Smooth muscle cell (in vitro differentiated cells): ENCODE measurements around the gene MTCH2. TPM values are rescaled to one million over a fixed set of nuclear protein-coding genes. Genes with fewer than 3 reads are reported as not detected.
A peak's percentile ranks its signal among the peaks of the same experiment; 100 is the strongest.

Source experiments
- DNase-seq: peaks from one replicate; lab custom pipeline; 2025; ENCODE audit not compliant: unreplicated experiment; lab: John Stamatoyannopoulos, UW
- H2AFZ ChIP-seq: fragments of 200-600 bp; sonication (generic); 2 replicates; pipeline ENCODE4 v1.6.0; 2016; ENCODE audit warnings: antibody characterized with exemption, low read depth, mild to moderate bottlenecking
- H3F3A ChIP-seq: fragments of 200-600 bp; sonication (generic); 2 replicates; pipeline ENCODE4 v1.6.0; 2017; ENCODE audit warnings: antibody characterized with exemption, low read depth
- H3K27ac ChIP-seq: fragments of 200-600 bp; sonication (generic); 2 replicates; pipeline ENCODE4 v1.5.1; 2016; ENCODE audit warnings: low read depth, mild to moderate bottlenecking
- H3K27me3 ChIP-seq: fragments of 200-600 bp; sonication (generic); 2 replicates; pipeline ENCODE4 v1.6.1; 2016; ENCODE audit warnings: low read depth, mild to moderate bottlenecking
- H3K36me3 ChIP-seq: fragments of 200-600 bp; sonication (generic); 2 replicates; pipeline ENCODE4 v1.5.1; 2016; ENCODE audit warnings: low read depth
- H3K4me1 ChIP-seq: fragments of 200-600 bp; sonication (generic); 2 replicates; pipeline ENCODE4 v1.5.1; 2016; ENCODE audit warnings: low read depth
- H3K4me2 ChIP-seq: fragments of 200-600 bp; sonication (generic); 2 replicates; pipeline ENCODE4 v1.6.0; 2016; ENCODE audit warnings: mild to moderate bottlenecking
- H3K4me3 ChIP-seq: fragments of 200-600 bp; sonication (generic); 2 replicates; pipeline ENCODE4 v1.5.1; 2016; ENCODE audit warnings: mild to moderate bottlenecking
- H3K79me2 ChIP-seq: fragments of 200-600 bp; sonication (generic); 2 replicates; pipeline ENCODE4 v1.6.0; 2016; ENCODE audit warnings: low read depth, mild to moderate bottlenecking
- H3K9ac ChIP-seq: fragments of 200-600 bp; sonication (generic); 2 replicates; pipeline ENCODE4 v1.6.0; 2016; ENCODE audit warnings: low read depth
- H3K9me3 ChIP-seq: fragments of 200-600 bp; sonication (generic); replicated peaks from 2 replicates; pipeline ENCODE4 v1.5.1; 2016; ENCODE audit warnings: low read depth
- H4K20me1 ChIP-seq: fragments of 200-600 bp; sonication (generic); 2 replicates; pipeline ENCODE4 v1.6.0; 2016; ENCODE audit warnings: low read depth
- WGBS: methylation state at CpG from one replicate; pipeline ENCODE4 v1.1.7; 2016; ENCODE audit warnings: low lambda C conversion rate; 5-methylcytosine and 5-hydroxymethylcytosine counted together
- polyA plus RNA-seq: library from polyadenylated mRNA; unstranded; fragments of >200 nt; fragmentation: Nextera tagmentation; extraction: Ambion mirVana; gene quantifications from 2 replicates; pipeline ENCODE4 v1.2.1, GENCODE V29; 2016
- total RNA-seq: library from RNA; depleted of rRNA; stranded (reverse); fragments of >200 nt; gene quantifications from 2 replicates; pipeline ENCODE4 v1.2.3, GENCODE V29; 2014
- TF ChIP-seq, protein P1 (sequence below): fragments of 200-600 bp; sonication (generic); IDR thresholded peaks from 2 replicates; pipeline ENCODE4 v1.5.1; 2017; ENCODE audit warnings: borderline replicate concordance, mild to moderate bottlenecking, antibody characterized with exemption; ENCODE audit not compliant: insufficient read depth, poor library complexity, severe bottlenecking

MTCH2 gene
- 74.0 and 97.0 TPM in 2 replicates for total RNA-seq
- 152 and 177 TPM in 2 replicates for polyA plus RNA-seq

- H3K79me2 ChIP-seq, result peaks cover 25% of the 10 kb centered on the region
- H3F3A ChIP-seq, result peaks cover 2% of the 10 kb centered on the region
- H3K4me3 ChIP-seq, result peak within 1 kb of the TSS; percentile 92
- peak within 1 kb of the TSS; percentile 93 for H3K4me2 ChIP-seq
- peaks cover 7% of the 10 kb centered on the region for H3K4me1 ChIP-seq
- peak within 1 kb of the TSS; percentile 90 for H3K9ac ChIP-seq
- TF ChIP-seq, protein P1, sequence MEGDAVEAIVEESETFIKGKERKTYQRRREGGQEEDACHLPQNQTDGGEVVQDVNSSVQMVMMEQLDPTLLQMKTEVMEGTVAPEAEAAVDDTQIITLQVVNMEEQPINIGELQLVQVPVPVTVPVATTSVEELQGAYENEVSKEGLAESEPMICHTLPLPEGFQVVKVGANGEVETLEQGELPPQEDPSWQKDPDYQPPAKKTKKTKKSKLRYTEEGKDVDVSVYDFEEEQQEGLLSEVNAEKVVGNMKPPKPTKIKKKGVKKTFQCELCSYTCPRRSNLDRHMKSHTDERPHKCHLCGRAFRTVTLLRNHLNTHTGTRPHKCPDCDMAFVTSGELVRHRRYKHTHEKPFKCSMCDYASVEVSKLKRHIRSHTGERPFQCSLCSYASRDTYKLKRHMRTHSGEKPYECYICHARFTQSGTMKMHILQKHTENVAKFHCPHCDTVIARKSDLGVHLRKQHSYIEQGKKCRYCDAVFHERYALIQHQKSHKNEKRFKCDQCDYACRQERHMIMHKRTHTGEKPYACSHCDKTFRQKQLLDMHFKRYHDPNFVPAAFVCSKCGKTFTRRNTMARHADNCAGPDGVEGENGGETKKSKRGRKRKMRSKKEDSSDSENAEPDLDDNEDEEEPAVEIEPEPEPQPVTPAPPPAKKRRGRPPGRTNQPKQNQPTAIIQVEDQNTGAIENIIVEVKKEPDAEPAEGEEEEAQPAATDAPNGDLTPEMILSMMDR, result peak; percentile 26
- peak within 1 kb of the TSS; percentile 99 for H2AFZ ChIP-seq
- no peaks in the 10 kb centered on the region for H3K27me3 ChIP-seq
- peak; percentile 91 for DNase-seq
- no peaks in the 10 kb centered on the region for H3K9me3 ChIP-seq
- H3K36me3 ChIP-seq, result no peaks in the 10 kb centered on the region
- peaks cover 11% of the 10 kb centered on the region for H4K20me1 ChIP-seq
- 0% methylated on average over 48 of the region's 78 CpGs for WGBS
- peak within 1 kb of the TSS; percentile 88 for H3K27ac ChIP-seq
These were observed at the start of gene MTCH2 for GRCh38 chr11:47642099-47642855. MTCH2 (minus strand) TSS chr11:47642559; CDS start chr11:47642465, 94 bp downstream.

- no peak overlapping the region for H3K27ac ChIP-seq
- no peaks in the 10 kb centered on the region for H3K4me1 ChIP-seq
- WGBS, result 84% methylated on average over 2 of the region's 2 CpGs
- no peaks in the 10 kb centered on the region for H3K36me3 ChIP-seq
- H3K9ac ChIP-seq, result no peak overlapping the region
- H3K4me3 ChIP-seq, result no peak overlapping the region
- DNase-seq, result no peak
- H4K20me1 ChIP-seq, result no peaks in the 10 kb centered on the region
- no peak overlapping the region for H3K4me2 ChIP-seq
- H3F3A ChIP-seq, result no peaks in the 10 kb centered on the region
- H3K9me3 ChIP-seq, result no peaks in the 10 kb centered on the region
- H3K79me2 ChIP-seq, result no peaks in the 10 kb centered on the region
- H2AFZ ChIP-seq, result no peak overlapping the region
- no peaks in the 10 kb centered on the region for H3K27me3 ChIP-seq
- TF ChIP-seq, protein P1, result no peak
These were observed 49.6 kb upstream of the MTCH2 start for GRCh38 chr11:47691979-47692378.

DNA sequence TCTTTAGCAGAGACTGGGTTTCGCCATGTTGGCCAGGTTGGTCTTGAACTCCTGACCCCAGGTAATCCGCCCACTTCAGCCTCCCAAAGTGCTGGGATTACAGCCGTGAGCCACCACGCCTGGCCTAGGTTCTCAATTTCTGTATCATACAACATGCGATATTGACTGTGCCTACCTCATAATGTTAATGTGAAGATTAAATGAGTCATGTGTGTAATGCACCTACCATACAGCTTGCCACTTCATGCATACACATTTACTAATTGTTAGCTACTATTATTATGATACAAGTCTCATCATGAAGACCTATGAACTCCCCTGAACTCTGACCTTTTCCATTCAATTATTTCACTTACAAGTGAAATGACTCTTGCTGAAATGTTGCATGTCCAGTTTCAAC lies 47.1 kb upstream of the MTCH2 start:
- Histone ChIP-seq H3K36me3 (no peaks in the 10 kb centered on the region), H2AFZ (no peak overlapping the region), H3K27ac (no peak overlapping the region), H3F3A (no peaks in the 10 kb centered on the region), H3K4me2 (no peak overlapping the region), H3K4me3 (no peak overlapping the region), H3K27me3 (no peaks in the 10 kb centered on the region), H3K79me2 (no peaks in the 10 kb centered on the region), H4K20me1 (no peaks in the 10 kb centered on the region), H3K4me1 (no peaks in the 10 kb centered on the region), H3K9me3 (no peaks in the 10 kb centered on the region), H3K9ac (no peak overlapping the region)
- DNase-seq, result no peak
- 95% methylated on average over 5 of the region's 5 CpGs for WGBS
- TF ChIP-seq, protein P1, result no peak

DNA sequence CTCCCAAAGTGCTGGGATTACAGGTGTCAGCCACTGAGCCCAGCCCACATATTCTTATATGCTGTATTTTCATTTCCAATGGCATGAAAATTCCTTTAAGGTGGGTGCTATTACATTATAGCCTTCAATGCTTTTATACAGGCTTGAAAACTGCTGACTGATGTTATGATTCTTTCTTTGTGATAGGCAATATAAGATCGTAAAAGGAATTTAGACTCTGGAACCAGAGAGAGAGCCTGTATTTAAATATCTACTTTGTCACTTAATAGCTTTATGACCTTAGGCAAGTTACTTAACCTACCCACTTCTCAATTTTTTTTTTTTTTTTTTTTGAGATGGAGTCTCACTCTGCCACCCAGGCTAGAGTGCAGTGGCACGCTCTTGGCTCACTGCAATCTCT lies 46.6 kb upstream of the MTCH2 start:
- H4K20me1 ChIP-seq, result no peaks in the 10 kb centered on the region
- TF ChIP-seq, protein P1, result no peak
- WGBS, result 97% methylated on average over 2 of the region's 2 CpGs
- no peak overlapping the region for H3K4me2 ChIP-seq
- H3K9me3 ChIP-seq, result no peaks in the 10 kb centered on the region
- no peaks in the 10 kb centered on the region for H3K27me3 ChIP-seq
- no peaks in the 10 kb centered on the region for H3F3A ChIP-seq
- no peak overlapping the region for H2AFZ ChIP-seq
- no peak overlapping the region for H3K9ac ChIP-seq
- H3K4me1 ChIP-seq, result no peaks in the 10 kb centered on the region
- H3K27ac ChIP-seq, result no peak overlapping the region
- H3K36me3 ChIP-seq, result no peaks in the 10 kb centered on the region
- no peak for DNase-seq
- H3K79me2 ChIP-seq, result no peaks in the 10 kb centered on the region
- H3K4me3 ChIP-seq, result no peak overlapping the region
